NCI-H1436 treated with DMSO at 0.1 percent for 48 hours (cell line): Measurements from ENCODE around the gene SPTLC3.

Experiments
- DNase-seq: peaks from one replicate; lab custom pipeline; 2025; lab: John Stamatoyannopoulos, UW

Gene SPTLC3

DNA sequence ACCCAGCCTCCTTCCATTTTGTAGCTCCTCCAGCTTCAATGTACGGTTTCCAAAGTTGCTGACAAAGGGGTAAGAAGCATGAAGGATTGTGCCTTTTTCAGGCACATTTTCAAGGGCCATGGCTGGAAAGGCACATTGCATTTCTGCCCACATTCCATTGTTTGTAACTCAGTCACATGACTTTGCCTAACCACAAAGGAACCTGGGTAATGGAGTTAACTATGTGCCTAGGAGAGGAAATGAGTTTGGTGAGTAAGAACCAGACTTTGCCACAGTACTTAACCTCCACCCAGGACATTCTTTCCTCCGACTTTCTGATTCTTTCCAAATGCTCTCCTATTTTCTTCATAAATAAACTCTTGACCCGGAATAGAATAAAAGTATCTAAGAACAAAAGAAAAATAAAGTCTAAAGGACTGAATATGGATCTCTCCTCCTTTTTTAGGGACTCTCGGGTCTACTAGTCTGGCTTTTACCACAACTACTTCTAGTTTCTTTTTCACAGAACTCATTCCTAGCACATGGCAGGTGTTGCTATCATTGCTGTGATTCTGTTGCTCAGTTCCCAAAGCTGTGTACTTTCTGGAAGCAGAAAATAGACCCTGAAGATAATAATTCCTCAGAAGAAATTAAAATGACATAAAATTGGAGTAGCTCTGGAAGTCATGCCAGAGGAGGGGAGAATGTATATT, 130.8 kb downstream of the SPTLC3 start:
- DNase-seq, result no peak

DNA sequence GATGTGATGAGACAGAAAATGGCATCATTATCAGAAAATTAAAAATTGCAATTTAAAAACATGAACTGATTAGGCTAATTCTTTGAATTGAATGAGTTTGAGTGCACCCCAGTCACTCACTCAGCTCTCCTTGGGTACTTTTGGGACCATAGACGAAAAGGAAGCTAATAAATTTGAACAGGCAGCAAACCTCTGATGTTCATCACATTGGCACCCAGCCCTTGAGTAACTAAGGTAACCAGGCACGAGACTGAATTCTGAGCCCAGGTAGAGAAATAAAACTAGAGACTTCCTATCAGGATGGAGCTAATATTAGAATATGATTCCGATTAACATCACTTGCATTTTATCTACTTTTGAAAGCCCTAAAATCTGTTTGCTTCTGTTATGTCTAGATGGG, 131.4 kb downstream of the SPTLC3 start:
- no peak for DNase-seq

DNA sequence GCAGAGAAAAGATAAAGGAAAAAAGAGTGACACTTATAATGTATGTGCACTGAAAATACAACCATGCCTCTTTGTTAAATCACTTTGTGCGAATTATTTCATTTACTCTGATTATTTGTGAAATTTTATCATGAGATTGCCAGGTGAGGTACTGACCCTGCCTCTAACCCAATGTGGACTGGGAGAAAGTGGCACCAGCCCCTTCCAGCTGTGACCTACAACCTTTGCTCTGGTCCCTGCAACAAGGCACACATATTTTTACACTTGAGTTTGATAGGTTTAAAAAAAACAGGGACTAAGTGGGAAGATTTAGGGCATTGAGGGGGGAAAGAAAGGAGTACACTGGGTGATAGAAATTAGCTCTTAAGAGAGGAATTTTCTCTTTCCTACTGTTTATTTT, 132.0 kb downstream of the SPTLC3 start:
- no peak for DNase-seq

- no peak for DNase-seq
Observed at GRCh38 chr20:13141546-13141945, 132.8 kb downstream of the SPTLC3 start.

DNA sequence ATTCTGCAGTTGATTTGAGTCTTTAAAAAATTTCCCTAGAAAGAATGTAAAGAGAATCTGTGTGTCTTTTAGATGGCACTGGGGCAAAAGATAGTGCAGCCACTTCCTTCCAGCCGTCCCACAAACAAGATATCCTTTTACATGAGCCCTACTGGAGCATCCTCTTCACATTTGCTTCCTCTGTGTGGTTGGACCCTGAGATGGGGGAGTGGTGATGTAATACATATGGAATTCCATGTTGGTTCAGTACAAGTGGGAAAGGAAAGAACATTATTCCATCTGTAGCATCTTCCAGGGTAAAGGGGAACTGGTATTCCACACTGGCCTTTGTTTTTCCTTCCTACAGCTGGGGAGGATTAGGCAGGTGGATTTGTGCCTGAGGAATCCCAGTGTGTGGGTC, 133.4 kb downstream of the SPTLC3 start:
- no peak for DNase-seq

- DNase-seq, result no peak
Observed at GRCh38 chr20:13147071-13147963, 138.5 kb downstream of the SPTLC3 start.

DNA sequence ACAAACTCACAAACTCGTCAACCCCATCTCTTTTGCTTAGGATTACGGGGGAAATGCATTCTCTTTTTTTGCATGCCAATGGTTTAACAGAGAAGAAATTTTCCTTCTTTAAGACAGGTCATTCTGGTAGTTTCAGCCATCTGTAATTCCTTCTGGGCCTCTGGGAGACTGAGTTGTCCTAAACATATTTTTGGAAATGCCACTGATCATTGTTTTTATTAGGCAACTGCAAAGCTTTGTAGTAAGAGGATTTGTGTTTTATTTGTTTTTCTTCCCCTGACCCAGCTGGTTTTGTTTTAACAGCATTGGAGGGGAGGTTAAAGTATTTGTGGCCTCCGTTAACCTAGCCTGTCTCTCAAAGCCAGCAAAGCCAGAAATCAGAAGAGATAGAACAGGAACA, 139.2 kb downstream of the SPTLC3 start:
- DNase-seq, result no peak

- no peak for DNase-seq
Observed at GRCh38 chr20:13148402-13148801, 139.6 kb downstream of the SPTLC3 start.

GRCh38 chr20:13148961-13149360, 140.2 kb downstream of the SPTLC3 start:
- no peak for DNase-seq

GRCh38 chr20:13149371-13150105, 140.8 kb downstream of the SPTLC3 start:
- no peak for DNase-seq

GRCh38 chr20:13158369-13158768, 149.6 kb downstream of the SPTLC3 start:
- DNase-seq, result no peak

- no peak for DNase-seq
Observed at GRCh38 chr20:13159889-13160288, 151.1 kb downstream of the SPTLC3 start.

GRCh38 chr20:13165203-13165602, 156.4 kb downstream of the SPTLC3 start:
- DNase-seq, result no peak

DNA sequence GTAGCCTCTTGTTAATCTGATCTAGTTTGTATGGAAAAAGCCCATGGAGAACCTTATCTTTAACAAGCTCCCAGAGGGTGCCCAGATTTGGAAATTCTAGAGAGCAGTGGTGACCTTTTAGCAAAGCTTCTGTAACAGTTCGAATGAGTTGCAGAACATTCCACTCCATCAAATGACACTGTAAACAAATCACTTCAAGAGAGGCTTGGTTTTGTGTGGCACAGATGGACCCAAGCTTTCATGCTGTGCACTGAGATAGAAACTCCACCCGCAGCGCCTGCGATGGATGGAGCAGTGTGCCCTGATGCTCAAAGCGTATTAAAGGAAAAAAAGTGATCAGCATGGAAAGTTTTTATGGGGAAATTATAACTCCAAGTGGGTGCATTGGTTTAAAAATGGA, 157.2 kb downstream of the SPTLC3 start:
- no peak for DNase-seq

- no peak for DNase-seq
Observed at GRCh38 chr20:13166437-13166836, 157.7 kb downstream of the SPTLC3 start.

DNA sequence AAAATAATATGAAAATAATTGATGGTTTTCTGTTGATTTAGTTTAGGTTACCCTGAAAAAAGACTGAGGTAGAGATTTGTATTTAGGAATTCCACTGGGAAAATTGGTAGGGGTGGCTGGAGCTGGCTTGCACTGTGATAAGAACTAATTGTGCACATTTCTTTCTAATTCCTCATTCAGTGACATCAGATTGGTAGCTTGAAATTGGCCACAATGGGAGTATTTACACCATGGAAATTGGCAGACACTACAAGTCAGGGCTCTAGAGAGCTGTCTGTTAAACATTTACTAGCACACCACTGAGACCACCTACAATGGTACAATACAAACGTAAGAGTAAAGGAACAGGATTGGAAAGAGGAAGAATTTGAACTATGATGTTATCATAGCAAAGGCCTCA, 160.3 kb downstream of the SPTLC3 start:
- DNase-seq, result no peak

GRCh38 chr20:13170771-13171170, 162.0 kb downstream of the SPTLC3 start:
- no peak for DNase-seq

- no peak for DNase-seq
Observed at GRCh38 chr20:13173201-13173600, 164.4 kb downstream of the SPTLC3 start.

- DNase-seq, result no peak
Observed at GRCh38 chr20:13174402-13174801, 165.6 kb downstream of the SPTLC3 start.

DNA sequence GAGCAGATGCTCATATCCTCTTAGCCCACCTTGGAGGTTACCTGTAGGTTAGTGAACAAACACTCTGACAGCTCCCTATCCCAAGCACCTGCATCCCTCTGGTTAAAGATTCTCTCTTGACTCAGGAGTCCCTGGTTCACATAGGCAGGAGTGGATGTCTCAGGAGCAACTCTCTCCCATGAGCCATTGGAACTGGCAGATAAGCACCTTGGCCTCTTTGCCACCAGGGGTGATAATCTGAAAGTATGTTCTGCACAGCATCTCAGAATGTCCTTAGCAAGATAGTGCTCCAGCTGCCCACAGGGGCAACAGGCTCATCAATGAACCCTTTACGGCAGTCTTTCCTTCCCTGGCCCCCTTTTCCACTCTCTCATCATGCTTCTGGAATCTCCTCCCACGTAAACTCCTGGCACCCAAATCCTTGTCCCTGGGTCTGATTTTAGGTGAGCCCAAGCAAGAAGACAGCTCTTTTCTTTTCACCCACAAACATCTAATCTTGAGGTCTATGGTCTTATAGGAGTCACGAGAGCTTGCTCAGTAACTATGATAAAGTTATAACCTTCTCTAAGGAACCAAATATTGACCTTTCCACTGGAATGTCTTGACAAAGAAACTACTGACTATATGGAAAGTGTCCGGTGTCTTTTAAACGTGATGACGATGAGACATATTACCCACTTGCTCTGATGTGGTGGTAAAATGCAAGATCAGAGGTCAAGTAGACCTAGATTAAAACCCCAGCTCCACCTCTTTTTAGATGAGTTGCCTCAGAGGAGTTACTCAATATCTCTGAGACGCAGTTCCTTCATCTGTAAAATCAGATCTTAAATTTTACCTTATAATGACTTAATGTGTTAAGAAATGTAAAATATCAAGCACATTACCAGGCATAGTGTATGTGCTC, 172.5 kb downstream of the SPTLC3 start:
- no peak for DNase-seq

DNA sequence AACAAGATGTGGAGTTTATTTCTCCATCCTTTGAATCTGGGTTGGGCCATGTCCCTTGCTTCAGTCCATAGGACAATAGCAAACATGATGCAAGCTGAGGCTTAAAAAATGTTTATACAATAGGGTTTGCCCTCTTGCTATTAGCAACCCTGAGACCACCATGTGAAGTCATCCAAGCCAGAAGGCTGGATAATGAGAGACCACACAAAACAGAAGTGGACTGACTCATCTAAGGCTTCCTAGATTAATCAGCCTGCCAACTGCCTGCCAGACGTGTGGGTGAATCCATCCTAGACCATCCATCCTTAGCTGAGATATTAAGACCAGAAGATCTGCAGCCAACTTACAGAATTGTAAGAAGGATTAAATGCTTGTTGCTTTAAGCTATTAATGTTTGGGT, 174.2 kb downstream of the SPTLC3 start:
- DNase-seq, result no peak
